ENCODE results near the gene EML2. TPM values are rescaled to one million over a fixed set of nuclear protein-coding genes. Genes with fewer than 3 reads are reported as not detected.

EML2 gene
- total and polyA plus RNA-seq, 2 of the 8 experiments (the other 6 are each of a cell fraction or from before 2014, with no cell fraction given) = 28.8 to 29.4 TPM

DNA sequence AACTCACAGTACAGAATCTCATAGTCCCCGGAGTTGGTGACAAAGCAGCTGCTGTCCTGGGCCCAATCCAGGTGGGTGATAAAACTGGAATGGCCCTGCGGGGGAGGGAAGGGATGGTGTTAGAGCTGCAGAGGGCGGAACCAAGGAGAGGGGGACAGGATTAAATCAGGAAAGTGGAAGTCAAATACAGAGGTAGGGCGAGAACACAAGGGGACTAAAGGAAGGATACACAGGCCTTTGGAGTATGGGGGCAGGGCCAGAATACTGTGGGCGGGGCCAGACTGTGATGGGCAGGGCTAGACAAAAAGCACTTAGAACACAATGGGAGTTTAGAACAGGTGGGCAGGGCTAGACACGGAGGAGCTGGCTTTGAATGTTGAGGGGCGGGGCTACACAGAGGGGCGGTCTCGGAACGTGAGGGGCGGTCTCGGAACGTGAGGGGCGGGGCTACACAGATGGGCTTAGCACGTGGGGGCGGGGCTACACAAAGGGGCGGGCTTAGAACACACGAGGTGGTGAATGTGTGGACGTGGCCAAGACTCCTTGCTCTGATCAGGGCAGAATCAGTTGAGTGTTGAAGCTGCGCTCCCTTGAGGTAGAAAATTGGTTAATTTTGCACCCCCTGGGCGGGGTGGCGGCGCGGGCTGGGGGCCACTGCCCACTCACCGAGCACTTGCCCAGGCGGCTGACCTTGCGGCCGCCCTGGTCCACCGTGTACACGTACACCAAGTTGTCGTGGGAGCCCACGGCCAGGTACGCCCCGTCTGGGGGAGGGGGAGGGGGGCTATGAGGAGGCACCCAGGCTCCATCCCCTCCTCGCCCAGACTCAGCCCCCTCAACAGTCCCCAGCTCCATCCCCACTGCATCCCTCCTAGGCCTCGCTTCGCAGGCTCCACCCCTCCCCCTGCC lies 23.1 kb downstream of the EML2 start:
- Histone ChIP-seq H4K8ac (ENCODE audit: extremely low read depth, insufficient read depth, low read length) (peak overlapping the region; percentile 95; the same call in 1 of the 2 replicates), H3K9ac (replicated peaks in 1 of 4; ENCODE audit: extremely low read depth in 1 of 4, low read depth in 3 of 4, low read length in 3 of 4) (peak overlapping the region; percentile 55 to 79 (median 72); a peak in 6 of 7 replicates), H3K79me2 (ENCODE audit: control insufficient read depth in 1 of 2, insufficient read depth in 2 of 2, low read length in 2 of 2) (no peaks in the 10 kb centered on the region), H2BK15ac (ENCODE audit: low read length) (peak overlapping the region; percentile 92; the same call in 1 of the 2 replicates), H3K27ac (ENCODE audit: low read depth, low read length) (peak overlapping the region; percentile 86), H2BK12ac (ENCODE audit: low read depth, low read length) (0 out of 2 replicates have a peak overlapping the region, but pooled peaks have one; percentile 1), H2AK5ac (ENCODE audit: low read depth, low read length) (no peak overlapping the region), H3K56ac (replicated peaks; ENCODE audit: insufficient read length, low read depth, low read length) (peak overlapping the region; percentile 65), H3K27me3 (replicated peaks in 1 of 4; ENCODE audit: control insufficient read depth in 3 of 4, extremely low read depth in 1 of 4, insufficient read depth in 3 of 4, low read length in 3 of 4) (no peaks in the 10 kb centered on the region), H3K9me3 (ENCODE audit: insufficient read depth in 2 of 2, low read depth in 1 of 2, low read length in 1 of 2) (no peaks in the 10 kb centered on the region), H3K4me3 (ENCODE audit: extremely low read depth in 1 of 4, insufficient read depth in 2 of 4, low read depth in 3 of 4, low read length in 4 of 4) (peak overlapping the region; percentile 80 to 89 (median 86)), H3K36me3 (ENCODE audit: control insufficient read depth in 2 of 4, insufficient read depth in 4 of 4, low read length in 3 of 4) (peaks cover 2 to 15% (median 4%) of the 10 kb centered on the region in 4 experiments), H3K18ac (ENCODE audit: extremely low read depth, low read length) (peak overlapping the region; percentile 99), H2BK5ac (ENCODE audit: low read depth, low read length) (peak overlapping the region; percentile 88), H3K4me1 (replicated peaks in 1 of 4; ENCODE audit: control insufficient read depth in 3 of 4, insufficient read depth in 4 of 4, low read length in 3 of 4) (peaks cover 0 to 6% (median 2%) of the 10 kb centered on the region in 4 experiments; a peak in 5 of 7 replicates), H2AFZ (ENCODE audit: low read length) (peak overlapping the region; percentile 78; the same call in 1 of the 2 replicates), H3K23ac (ENCODE audit: insufficient read length) (no peak overlapping the region), H3K79me1 (ENCODE audit: low read depth, low read length) (no peaks in the 10 kb centered on the region), H2BK120ac (replicated peaks; ENCODE audit: low read depth, low read length) (peak overlapping the region; percentile 76), H3K23me2 (ENCODE audit: low read depth, low read length) (peaks cover 7% of the 10 kb centered on the region; the same call in 1 of the 2 replicates), H3K4ac (replicated peaks; ENCODE audit: insufficient read length, low read depth, low read length) (peak overlapping the region; percentile 87), H4K91ac (replicated peaks; ENCODE audit: insufficient read length, low read length) (peak overlapping the region; percentile 79), H3K14ac (ENCODE audit: insufficient read length) (no peak overlapping the region), H4K5ac (ENCODE audit: insufficient read length, low read depth, low read length) (peak overlapping the region; percentile 87), H3K4me2 (ENCODE audit: insufficient read depth in 1 of 2, low read depth in 2 of 2, low read length in 2 of 2) (peak overlapping the region; percentile 83 to 91), H4K20me1 (replicated peaks in 1 of 2; ENCODE audit: control insufficient read depth in 1 of 2, insufficient read depth in 2 of 2, low read length in 2 of 2) (no peaks in the 10 kb centered on the region), H2BK20ac (ENCODE audit: low read length) (no peak overlapping the region)
- peak; percentile 80 for FAIRE-seq
- POLR2A ChIA-PET (ENCODE audit: partially characterized antibody) = interaction anchor here (0.6 to 7.1 kb wide), 17 partner anchors 9 to 171 kb away, joined by 3 to 119 read pairs (median 4); partner anchors contain the start of genes EML2, GIPR and SIX5
- 8% methylated on average over 28 of the region's 37 CpGs; no CpG with 5 or more reads in 1 of the 2 experiments for WGBS, 2 experiments (ENCODE audit: extremely low coverage in 1 of 2, insufficient coverage in 1 of 2, insufficient read length in 1 of 2, insufficient replicate concordance in 2 of 2, low coverage in 1 of 2, low lambda C conversion rate in 2 of 2, missing lambda C conversion rate in 1 of 2)
- CTCF ChIA-PET (ENCODE audit: partially characterized antibody) = interaction anchor here (0.8 to 5.6 kb wide), 10 partner anchors 9 to 89 kb away, joined by 3 to 67 read pairs (median 4); no protein-coding TSS in a partner anchor
- DNase-seq (ENCODE audit: low read depth in 1 of 2, low spot score in 2 of 2) = peak; percentile 98 to 99
- no peak for TF ChIP-seq JUN (IDR thresholded peaks at IDR 0.05; ENCODE audit: low read depth, low read length)
- no peak for TF ChIP-seq EZH2 (IDR thresholded peaks at IDR 0.05; ENCODE audit: low read depth, low read length, severe bottlenecking)
- no peak for TF ChIP-seq KDM5A (IDR thresholded peaks at IDR 0.05; ENCODE audit: low read length)
- peak; percentile 6; the same call in 1 of the 2 replicates for TF ChIP-seq CREB1 (IDR thresholded peaks at IDR 0.05)
- no peak for TF ChIP-seq CTCF (IDR thresholded peaks at IDR 0.05; ENCODE audit: control extremely low read depth in 1 of 3, insufficient read depth in 1 of 3, low read depth in 1 of 3, low read length in 3 of 3)
- no peak for TF ChIP-seq SIRT6 (IDR thresholded peaks at IDR 0.05; ENCODE audit: low read length)
- TF ChIP-seq RNF2 (IDR thresholded peaks at IDR 0.05; ENCODE audit: borderline replicate concordance, low read depth, low read length, missing control alignments, poor library complexity, severe bottlenecking) = no peak
- TF ChIP-seq POLR2A (IDR thresholded peaks at IDR 0.05; ENCODE audit: control extremely low read depth in 1 of 2, low read depth in 2 of 2, low read length in 2 of 2) = peak; percentile 69 to 92

Measured in H1 (cell line).